ENCODE measurements around the gene KCNQ5.
"Not testable (repeated sequence)": the region's sequence is repeated elsewhere in the genome, so short reads cannot be mapped to it uniquely, and the experiment has no call there.

The KCNQ5 gene

GRCh38 chr6:72621291-72622093 lies at the start of gene KCNQ5:
KCNQ5 (plus strand) TSS chr6:72622064.
- DNase-seq = peak; percentile 2

GRCh38 chr6:72579865-72580264 lies 42.0 kb upstream of the KCNQ5 start:
- peak; percentile 13 for DNase-seq

DNA sequence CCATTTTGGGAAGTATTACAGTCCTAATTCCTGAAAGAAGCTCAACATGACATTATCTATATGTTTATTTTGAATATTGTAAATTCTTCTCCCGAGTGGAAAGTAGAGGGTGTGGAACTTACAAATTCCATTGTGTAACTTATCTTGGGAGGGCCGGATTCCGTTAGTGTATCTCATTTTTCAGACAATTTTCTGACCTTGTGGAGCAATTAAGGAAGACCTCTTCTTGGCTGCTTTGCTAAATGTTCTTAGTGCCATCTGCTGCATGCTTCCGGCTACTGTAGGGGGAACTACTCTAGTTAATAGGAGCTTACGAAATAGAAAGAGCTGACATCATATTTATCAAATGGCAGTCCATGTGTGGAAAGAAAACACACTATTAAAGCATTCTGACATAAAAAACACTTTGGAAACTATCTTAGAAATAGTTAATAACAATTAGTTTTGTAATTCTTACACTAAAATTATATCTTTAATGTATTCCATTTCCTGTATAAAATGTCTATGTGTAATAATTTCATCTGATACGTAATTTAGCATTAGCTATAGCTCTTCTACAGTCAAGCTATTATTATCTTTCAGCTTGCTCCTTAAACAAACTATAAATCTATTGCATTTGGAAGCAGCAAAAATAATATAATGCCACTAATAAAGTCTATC lies 41.5 kb upstream of the KCNQ5 start:
- DNase-seq = peak; percentile 92

- DNase-seq = not testable (repeated sequence)
These were observed 40.9 kb upstream of the KCNQ5 start for GRCh38 chr6:72580950-72581349.

DNA sequence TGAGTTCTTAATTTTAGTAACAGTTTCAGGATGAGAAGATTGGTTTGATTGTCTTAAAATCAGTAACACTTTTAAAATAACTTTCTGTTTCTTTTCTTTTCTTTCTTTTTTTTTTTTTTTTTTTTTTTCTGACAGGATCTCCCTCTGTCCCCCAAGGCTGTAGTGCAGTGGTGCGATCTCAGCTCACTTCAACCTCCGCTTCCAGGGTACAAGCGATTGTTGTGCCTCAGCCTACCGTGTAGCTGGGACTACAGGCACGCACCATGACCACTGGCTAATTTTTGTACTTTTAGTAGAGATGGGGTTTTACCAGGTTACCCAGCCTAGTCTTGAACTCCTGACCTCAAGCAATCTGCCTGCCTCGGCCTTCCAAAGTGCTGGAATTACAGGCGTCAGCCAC lies 33.7 kb upstream of the KCNQ5 start:
- DNase-seq = no peak

GRCh38 chr6:72589096-72589495 lies 32.8 kb upstream of the KCNQ5 start:
- DNase-seq = no peak

DNA sequence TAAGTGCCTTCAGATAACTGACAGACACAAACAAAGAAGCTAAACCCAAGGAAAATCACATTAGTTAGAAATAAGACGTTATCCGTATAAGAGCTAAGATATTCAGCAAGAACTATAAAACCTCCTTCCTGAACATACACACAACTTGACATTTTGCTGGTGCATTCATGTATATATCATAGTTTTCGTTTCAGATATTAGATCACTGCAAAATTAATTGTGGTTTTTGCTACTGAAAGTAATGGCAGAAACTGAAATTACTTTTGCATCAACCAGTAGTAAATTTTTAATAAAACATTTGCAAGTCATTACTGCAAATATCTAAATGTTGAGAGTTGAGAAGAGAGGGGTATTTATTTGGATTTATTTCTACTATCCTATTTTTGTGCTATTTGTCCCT lies 26.1 kb upstream of the KCNQ5 start:
- DNase-seq = no peak

- peak; percentile 59 for DNase-seq
These were observed 5.4 kb upstream of the KCNQ5 start for GRCh38 chr6:72616406-72617015.

GRCh38 chr6:72617721-72618120 lies 4.1 kb upstream of the KCNQ5 start:
- no peak for DNase-seq

DNA sequence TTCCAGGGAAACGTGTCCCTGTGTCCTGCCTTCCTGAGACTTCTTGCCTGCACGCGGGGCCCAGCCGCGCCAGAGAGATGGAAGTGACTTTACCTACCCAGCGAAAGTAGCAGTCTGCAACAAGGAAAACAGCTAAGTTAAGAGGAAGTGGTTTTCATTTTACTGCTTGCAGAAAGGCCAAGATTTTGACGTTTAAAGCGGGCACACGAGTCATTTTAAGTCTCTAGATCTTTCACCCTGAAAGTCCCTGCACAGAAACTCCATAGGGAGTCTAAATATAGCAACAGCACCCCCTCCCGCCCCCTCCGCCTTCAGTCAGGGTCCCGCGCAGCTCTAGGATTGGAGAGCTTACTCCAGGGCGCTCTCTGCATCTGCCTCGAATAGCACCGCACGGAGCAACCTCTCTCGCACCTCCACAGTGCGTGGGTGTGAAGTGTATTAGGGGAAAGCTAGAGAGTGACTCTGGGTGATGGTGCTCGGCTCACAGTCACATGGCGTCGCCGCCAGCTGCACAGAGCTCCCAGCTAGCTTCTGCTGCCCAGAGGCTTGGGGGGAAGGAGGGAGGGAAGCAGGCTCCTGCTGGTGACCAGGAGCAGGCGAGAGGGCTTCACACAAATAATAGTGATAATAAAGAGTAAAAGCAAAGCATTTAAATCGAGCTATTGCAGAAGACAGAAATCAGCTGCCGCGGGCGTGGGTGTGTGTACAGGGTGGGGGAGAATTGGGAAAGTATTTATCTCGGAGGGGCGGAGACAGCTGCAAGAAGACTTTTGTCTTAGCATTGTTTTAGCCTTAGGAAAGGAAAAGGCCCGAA lies 1.8 kb upstream of the KCNQ5 start:
- DNase-seq = peak; percentile 50

GRCh38 chr6:72620871-72621290 lies 983 bp upstream of the KCNQ5 start:
- DNase-seq = no peak

DNA sequence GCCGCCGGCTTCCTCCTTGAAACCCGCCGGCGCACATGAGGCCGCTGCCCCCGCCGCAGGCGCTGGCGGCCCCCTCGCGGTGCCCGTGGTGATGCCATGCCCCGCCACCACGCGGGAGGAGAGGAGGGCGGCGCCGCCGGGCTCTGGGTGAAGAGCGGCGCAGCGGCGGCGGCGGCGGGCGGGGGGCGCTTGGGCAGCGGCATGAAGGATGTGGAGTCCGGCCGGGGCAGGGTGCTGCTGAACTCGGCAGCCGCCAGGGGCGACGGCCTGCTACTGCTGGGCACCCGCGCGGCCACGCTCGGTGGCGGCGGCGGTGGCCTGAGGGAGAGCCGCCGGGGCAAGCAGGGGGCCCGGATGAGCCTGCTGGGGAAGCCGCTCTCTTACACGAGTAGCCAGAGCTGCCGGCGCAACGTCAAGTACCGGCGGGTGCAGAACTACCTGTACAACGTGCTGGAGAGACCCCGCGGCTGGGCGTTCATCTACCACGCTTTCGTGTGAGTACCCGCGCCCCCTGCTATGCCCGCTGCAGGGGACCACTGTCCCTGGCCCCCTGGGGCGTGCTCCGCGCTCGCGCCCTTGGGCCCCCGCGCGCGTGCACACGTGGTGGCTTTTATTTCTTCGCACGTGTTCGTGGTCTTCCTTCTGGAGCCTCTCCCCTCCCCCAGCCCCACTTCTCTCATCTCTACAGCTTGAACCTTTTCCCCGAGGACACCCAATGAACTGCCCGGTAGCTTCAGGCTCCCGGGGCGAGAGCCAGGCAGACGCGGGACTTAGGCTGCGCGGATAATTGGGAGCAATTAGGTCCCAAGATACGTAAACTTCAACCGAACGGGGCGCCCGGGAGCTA lies 453 bp downstream of the KCNQ5 start:
- DNase-seq = peak; percentile 65

DNA sequence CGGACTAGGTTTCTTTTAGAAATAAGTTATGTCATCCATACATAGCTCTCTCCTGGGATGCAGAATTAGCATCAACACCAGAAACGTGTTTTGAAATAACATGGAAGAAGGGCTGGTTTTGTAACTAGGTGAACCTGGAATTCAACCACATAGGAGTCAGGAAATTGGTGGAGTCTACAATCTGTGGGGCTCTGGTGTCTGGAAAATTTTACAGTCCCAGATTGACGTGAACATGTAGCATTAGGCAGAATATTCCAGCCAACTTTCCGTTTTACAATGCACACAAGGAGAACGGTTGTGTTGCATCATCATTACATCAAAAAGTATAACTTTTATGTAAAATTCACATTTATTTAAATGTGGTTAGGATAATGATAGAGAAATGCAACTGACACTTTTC lies 1.9 kb downstream of the KCNQ5 start:
- peak; percentile 11 for DNase-seq

DNA sequence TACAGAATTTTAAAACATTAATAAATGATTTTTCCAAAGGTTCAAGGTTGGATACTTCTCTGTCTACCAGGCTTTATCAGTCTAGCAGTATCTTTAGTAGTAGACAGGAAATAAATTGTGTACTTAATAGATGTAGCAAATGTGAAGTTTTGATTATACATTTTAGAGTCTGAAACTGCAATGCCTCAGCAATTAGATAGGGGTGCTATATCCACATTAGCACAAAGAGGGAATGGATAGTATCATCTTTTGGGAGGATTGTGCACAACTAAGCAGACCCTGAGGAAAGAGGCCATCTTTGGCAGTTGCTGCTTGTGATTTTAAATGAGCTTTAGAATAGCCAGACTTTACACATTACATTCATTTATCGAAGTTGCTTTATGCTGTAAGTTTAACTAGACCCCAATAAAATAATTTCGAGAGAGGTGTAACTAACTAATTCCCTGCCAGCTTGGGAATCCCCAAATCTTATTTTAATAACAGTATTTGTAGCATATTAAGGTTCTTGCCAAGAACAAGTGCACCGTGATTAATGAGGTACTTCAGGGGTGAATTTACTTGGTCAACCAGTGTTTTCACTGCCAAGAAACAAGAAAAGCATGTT lies 2.8 kb downstream of the KCNQ5 start:
- peak; percentile 69 for DNase-seq

DNA sequence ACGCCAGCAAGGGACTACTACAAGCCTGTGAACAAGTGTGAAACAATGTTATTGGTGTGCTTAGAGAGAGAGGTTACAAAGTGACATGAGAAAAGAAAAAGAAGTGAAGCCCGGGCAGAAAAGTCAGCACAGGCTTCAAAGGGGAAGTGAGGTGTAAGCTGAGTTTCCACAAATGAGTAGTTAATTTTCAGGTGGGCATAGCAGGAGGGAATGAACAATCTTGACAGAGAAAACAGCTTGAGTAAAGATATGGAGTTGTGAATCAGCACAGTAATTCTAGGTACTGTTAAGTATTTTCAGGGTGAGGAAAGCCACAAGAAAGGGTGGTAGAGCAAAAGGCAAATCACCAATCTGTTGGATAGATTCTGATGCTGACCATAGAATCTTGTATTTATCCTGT lies 4.3 kb downstream of the KCNQ5 start:
- no peak for DNase-seq

- no peak for DNase-seq
These were observed 5.7 kb downstream of the KCNQ5 start for GRCh38 chr6:72627539-72627938.

DNA sequence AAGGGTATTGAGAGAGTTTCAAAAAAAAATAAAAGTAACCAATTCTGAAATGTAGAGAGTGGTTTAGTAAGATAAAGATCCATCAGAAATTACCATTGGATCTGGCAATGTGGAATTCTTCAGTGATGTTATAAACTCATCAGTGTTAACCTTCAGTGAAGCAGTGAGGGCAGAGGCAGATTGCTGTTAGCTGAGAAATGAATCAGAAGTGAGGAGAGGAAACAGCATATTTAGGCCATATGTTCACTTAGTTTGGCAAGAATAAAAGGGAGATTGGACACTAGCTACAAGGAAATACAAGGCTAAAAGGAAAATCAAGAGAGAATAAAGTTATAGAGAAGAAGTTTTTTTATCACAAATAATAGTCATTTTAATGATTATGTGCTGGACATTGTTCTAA lies 9.6 kb downstream of the KCNQ5 start:
- peak; percentile 75 for DNase-seq

DNA sequence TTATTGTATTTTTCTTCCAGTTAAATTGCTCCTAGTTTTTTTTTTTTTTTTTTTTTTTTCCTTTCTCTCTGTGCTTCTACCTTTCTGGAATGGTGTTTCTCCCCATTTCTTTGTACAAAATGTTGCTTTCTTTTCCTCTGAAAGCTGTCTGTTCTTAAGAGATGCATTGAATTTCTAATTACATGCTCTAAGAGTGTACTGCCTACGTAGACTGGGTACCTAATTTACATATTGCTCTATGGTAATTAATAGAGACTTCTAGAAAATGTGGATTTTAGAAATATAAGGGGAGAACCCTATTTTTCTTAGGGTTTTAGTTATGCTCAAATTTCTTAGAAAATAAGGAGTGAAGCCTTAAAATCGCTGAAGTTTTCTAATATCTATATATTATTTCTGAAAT lies 13.8 kb downstream of the KCNQ5 start:
- DNase-seq = no peak

DNA sequence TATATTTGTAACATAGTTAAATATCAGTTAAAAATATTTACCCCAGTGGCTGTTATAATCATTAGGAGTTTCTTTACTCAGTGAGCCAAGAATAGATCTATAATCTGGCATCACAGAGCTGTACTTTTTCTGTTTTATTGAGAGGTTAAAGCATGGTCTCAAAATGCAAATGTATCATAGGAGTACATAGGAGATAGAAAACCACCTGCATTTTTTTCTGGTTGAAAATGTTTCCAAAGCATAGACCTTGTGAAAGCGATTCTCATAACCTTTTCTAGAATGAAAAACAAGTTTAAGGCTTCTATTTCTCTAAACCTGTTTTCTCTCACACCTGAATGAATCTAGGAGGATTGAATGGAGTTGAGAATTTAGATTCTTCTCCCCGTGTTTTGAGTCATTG lies 14.4 kb downstream of the KCNQ5 start:
- no peak for DNase-seq

GRCh38 chr6:72636786-72637185 lies 14.9 kb downstream of the KCNQ5 start:
- DNase-seq = no peak

DNA sequence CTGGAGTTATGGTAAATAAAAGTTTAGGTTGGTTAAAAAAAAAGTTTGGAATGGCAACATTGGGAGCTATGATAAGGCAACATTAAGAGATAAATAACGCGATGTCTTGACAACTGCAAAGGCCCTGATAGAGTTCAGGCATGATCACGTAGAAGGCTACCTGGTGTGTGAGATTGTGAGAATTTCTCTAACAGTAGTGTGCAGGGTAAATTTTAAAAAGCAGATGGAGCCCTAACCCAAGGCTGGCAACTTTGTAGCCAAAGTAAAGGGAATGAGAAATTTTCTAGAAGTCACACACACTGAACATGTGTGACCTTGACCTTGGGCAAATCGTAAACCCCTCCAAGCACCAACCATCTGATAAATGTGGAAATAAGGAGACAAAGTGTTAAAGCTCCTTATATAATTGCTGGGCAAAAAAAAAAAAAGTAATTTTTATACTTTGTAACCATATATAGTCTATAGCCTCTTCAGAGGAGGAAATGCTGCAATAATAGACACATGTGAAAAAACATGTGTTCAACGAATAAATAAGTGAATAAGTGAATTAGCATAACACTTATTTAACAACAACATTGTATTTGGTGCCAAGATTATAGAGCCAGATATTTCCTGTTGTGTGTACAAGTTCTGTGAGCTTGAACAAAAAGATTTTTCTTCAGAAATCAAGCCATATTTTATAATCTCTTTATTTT lies 18.2 kb downstream of the KCNQ5 start:
- no peak for DNase-seq
